Right atrium auricular region (tissue), 2 donors: ENCODE measurements around the gene PRTFDC1. TPM values are rescaled to one million over a fixed set of nuclear protein-coding genes. Genes with fewer than 3 reads are reported as not detected.

Source experiments
- DNase-seq: peaks from one replicate; pipeline ENCODE4 v3.0.0-alpha.2; 2019; ENCODE audit warnings: low spot score
- H3K27ac ChIP-seq, 2 donors: fragments of 200-600 bp; sonication (generic); 1 replicate in 1 of 2; 2 replicates in 1 of 2; pipeline ENCODE4 v1.5.1; 2016 to 2019
- H3K27me3 ChIP-seq, 2 donors: fragments of 200-600 bp; sonication (generic); one replicate each; pipeline versions ENCODE4 v1.5.1 to v1.6.0; 2017 to 2019
- H3K36me3 ChIP-seq: fragments of 200-600 bp; sonication (generic); one replicate; pipeline ENCODE4 v1.5.1; 2016
- H3K4me1 ChIP-seq, 2 donors: fragments of 200-600 bp; sonication (generic); one replicate each; pipeline versions ENCODE4 v1.5.1 to v1.6.0; 2017 to 2019
- H3K4me3 ChIP-seq, 2 donors: fragments of 200-600 bp; sonication (generic); 1 replicate in 1 of 2; 2 replicates in 1 of 2; pipeline ENCODE4 v1.5.1; 2017 to 2019; ENCODE audit warnings: mild to moderate bottlenecking in 1 of 2, moderate library complexity in 1 of 2
- H3K9me3 ChIP-seq, 2 donors: fragments of 200-600 bp; sonication (generic); one replicate each; pipeline ENCODE4 v1.5.1; 2019
- CTCF ChIP-seq, 2 donors: fragments of 200-600 bp; sonication (generic); IDR thresholded peaks; one replicate each; pipeline ENCODE4 v1.5.1; 2019; ENCODE audit warnings: antibody characterized with exemption in 2 of 2
- total RNA-seq, 2 donors: library from RNA; depleted of rRNA; stranded (reverse); fragments of >200 nt; gene quantifications; one replicate each; pipeline ENCODE4 v1.1.0, GENCODE V29; 2016

PRTFDC1 gene
- total RNA-seq, 2 donors from 2014 or later, result 4.0 to 5.6 TPM

- Histone ChIP-seq H3K4me3 (no peak overlapping the region), H3K36me3 (no peaks in the 10 kb centered on the region), H3K9me3 (no peaks in the 10 kb centered on the region), H3K4me1 (peaks cover 0 to 10% of the 10 kb centered on the region in 2 donors), H3K27ac (no peak overlapping the region), H3K27me3 (no peaks in the 10 kb centered on the region)
- no peak for TF ChIP-seq CTCF (IDR thresholded peaks at IDR 0.05)
- DNase-seq, result no peak
These were observed 100.8 kb downstream of the PRTFDC1 start for GRCh38 chr10:24851629-24852028.

- no peaks in the 10 kb centered on the region for H3K36me3 ChIP-seq
- peaks cover 0 to 10% of the 10 kb centered on the region in 2 donors for H3K4me1 ChIP-seq
- H3K27ac ChIP-seq, result no peak overlapping the region
- H3K4me3 ChIP-seq, result no peak overlapping the region
- no peak for DNase-seq
- no peaks in the 10 kb centered on the region for H3K27me3 ChIP-seq
- no peaks in the 10 kb centered on the region for H3K9me3 ChIP-seq
- no peak for TF ChIP-seq CTCF (IDR thresholded peaks at IDR 0.05)
These were observed 101.6 kb downstream of the PRTFDC1 start for GRCh38 chr10:24850727-24851296.

- Histone ChIP-seq H3K9me3 (no peaks in the 10 kb centered on the region), H3K4me1 (peaks cover 0 to 10% of the 10 kb centered on the region in 2 donors), H3K36me3 (no peaks in the 10 kb centered on the region), H3K4me3 (no peak overlapping the region), H3K27ac (no peak overlapping the region), H3K27me3 (no peaks in the 10 kb centered on the region)
- no peak for TF ChIP-seq CTCF (IDR thresholded peaks at IDR 0.05)
- DNase-seq, result no peak
These were observed 102.7 kb downstream of the PRTFDC1 start for GRCh38 chr10:24849501-24850299.

- H3K4me3 ChIP-seq, result no peak overlapping the region
- peaks cover 0 to 10% of the 10 kb centered on the region in 2 donors for H3K4me1 ChIP-seq
- H3K27ac ChIP-seq, result no peak overlapping the region
- no peaks in the 10 kb centered on the region for H3K36me3 ChIP-seq
- no peak for TF ChIP-seq CTCF (IDR thresholded peaks at IDR 0.05)
- no peak for DNase-seq
- no peaks in the 10 kb centered on the region for H3K9me3 ChIP-seq
- no peaks in the 10 kb centered on the region for H3K27me3 ChIP-seq
These were observed 103.4 kb downstream of the PRTFDC1 start for GRCh38 chr10:24849051-24849450.

GRCh38 chr10:24848195-24848594 lies 104.2 kb downstream of the PRTFDC1 start:
- Histone ChIP-seq H3K27ac (no peak overlapping the region), H3K9me3 (no peaks in the 10 kb centered on the region), H3K27me3 (no peaks in the 10 kb centered on the region), H3K4me3 (no peak overlapping the region), H3K4me1 (peaks cover 0 to 10% of the 10 kb centered on the region in 2 donors), H3K36me3 (no peaks in the 10 kb centered on the region)
- DNase-seq, result no peak
- TF ChIP-seq CTCF (IDR thresholded peaks at IDR 0.05), result no peak
